Activated gamma-delta T cell (primary cell): ENCODE data around the gene C11orf87.

Experiments used
- DNase-seq: peaks from one replicate; lab custom pipeline; 2025; lab: John Stamatoyannopoulos, UW
- total RNA-seq, 2 donors: gene quantifications; one replicate each; lab custom pipeline; 2026; lab: John Stamatoyannopoulos, UW

C11orf87 gene
- total RNA-seq, result 0 to 0.04 reads per million in 2 donors

DNA sequence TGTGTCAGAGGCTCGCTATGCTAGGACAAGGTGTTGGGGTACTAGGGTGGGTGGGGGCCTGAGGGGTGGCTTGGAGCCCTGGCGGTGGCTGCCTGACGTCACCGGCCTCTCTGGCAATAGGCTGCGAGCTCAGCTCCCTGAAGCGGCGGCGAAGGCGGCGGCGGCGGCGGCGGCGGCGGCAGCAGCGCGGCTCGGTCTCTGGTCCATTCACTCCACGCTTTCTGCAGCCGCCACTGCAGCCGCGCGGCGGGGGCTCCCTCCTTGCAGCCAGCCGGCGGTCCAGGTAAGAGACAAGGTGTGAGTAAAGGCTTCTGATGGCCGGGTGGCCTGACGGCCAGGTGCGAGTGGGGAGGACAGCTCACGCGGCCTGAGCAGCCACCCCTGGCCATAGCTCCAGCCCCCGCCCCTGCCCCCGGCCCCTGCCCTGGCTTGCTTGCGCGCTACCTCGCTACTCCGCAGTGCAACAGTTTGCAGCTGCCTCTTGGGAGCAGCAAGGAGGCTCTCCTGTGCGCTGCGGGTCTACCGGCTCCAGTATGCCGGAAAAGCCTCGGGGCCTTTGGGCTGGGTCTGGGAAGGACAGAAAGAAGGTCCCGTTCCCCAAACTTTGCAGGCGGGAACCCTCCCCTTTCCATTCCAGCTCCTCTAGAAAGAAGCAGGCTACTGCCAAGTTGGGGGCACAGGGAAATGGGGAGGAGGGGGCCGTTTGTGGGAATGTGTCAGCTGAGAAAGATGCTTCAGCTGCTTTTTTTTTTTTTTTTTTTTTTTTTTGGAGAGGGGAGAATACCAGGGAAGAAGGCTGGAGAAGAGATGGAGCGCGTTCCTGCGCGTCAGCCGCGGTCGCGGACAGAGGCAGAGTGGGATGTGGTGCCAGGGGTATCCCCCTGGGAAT, at the start of gene C11orf87:
Gene C11orf87 (plus strand): TSS at position 210 of the 889 bp plus-strand sequence. CDS start 1,444 bp downstream, outside the sequence.
- no peak for DNase-seq

DNA sequence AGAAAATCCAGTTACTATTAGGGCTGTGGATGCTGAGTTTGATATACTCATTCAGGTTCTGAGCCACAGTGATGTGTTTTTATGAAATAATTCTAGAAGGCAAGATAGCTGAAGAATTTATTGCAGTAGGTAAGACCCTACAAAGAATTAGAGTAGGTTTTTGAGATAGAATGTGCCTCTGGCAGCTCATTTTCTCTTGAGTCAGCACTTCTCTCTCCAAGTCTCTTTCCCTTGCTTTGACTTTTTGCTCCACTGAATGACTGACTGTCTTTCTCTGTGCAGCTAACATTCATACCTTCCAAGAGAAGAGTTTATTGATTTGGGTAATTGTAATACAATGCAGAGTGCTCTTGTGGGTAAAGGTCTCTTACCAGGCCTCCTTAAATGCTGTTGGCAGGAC, 48.0 kb upstream of the C11orf87 start:
- no peak for DNase-seq

DNA sequence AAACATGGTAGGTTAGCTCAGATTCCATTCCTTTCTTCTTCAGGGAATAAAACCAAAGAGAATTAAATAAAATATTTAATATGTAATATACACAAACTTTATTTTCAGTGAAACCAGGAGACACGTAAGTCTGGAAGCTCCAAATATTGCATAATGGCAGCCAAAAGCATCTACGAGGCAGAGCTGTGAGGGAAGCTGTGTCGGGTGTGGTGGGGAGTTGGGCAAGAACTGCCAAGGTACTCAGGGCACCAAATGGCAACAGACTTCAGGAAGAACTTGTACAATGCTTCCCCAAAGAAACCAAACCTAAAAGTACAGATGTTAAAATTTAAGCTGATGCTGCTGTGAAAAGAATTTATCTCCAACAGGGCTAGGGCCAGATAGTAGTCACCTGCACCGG, 47.5 kb upstream of the C11orf87 start:
- no peak for DNase-seq

DNA sequence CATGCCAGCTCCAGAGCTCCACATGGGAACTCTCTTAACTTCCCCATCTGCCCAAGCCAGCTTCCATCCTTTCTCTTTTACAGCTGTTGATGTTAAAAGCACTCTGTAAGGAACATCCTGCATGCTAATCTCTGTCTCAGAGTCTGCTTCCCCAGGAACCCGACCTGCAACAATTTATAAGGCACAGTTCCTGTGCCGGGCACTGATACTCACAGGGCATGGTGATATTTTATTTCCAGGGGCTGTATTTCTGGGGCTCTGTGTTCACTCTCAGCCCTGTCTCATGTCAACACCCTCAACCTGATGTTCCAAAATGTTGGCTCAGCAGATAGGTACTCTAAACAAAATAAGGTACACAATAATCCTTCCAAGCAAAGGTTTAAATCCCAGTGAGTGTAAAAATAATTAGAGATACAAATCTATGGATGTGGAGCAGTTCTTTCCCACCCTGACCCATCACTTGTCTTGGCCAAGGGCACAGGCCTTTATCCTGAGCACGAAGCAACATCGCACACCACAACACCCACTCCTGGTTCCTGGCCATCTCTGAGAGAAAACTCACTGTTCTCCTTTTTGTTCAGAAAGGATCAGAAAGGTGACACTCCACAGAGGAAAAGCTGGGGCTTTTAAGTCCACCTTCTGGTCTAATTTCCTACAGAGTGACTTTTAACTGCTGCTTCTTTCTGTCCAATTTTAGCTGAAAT, 44.8 kb upstream of the C11orf87 start:
- no peak for DNase-seq

DNA sequence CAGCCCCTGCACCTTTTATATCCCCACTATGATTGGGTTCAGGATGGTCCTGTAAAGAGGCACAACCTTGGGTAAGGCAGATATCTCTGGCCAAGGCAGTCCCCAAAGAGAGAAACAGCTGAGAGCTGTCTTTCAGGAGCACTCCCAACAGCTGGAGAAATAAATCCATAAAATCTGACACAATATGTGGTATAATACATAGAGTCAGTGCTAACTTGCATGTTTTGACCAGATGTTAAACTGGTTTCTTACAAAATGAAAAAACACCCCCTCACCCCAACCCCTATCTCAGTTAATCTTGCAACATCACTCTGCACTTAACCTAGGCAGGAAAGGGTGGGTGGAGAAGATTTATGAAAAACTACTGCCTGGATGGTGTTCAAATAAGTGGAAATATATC, 44.0 kb upstream of the C11orf87 start:
- no peak for DNase-seq

DNA sequence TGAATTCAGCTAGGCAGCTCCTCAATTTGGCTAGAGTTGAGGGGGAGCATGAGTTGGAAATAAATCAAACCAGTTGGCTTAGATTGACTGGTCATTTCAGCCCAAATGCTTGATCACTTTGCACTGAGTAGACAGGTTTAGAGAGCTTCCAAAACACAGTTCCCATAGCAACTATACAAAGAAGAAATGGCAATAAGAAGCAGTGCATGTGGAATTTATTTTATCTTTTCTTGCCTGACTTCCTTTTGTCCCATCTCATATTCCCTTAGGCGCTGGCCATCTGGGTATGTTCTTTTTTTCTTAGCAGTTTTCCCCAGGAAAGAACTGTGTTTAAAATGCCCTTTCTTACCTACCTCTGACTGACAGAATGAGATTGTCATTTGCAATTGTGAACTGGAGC, 38.7 kb upstream of the C11orf87 start:
- DNase-seq, result no peak

DNA sequence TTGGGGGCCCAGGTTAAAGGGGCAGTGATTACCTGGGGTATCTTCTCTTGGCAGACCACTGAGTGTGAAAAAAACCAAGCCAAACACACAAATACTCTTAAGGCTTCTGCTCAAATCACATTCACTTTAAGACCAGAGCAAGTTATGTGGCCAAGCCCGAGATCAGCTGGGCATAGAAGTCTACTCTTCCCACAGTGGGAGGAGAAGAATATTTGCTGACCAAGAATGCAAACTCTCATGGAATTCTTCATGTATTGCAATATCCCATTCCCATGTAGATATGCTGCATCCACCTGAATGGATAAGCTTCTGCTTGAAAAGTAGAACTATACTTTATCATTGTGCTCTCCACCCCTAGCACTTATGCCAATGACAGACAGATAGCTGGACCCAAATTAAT, 37.1 kb upstream of the C11orf87 start:
- DNase-seq, result no peak

DNA sequence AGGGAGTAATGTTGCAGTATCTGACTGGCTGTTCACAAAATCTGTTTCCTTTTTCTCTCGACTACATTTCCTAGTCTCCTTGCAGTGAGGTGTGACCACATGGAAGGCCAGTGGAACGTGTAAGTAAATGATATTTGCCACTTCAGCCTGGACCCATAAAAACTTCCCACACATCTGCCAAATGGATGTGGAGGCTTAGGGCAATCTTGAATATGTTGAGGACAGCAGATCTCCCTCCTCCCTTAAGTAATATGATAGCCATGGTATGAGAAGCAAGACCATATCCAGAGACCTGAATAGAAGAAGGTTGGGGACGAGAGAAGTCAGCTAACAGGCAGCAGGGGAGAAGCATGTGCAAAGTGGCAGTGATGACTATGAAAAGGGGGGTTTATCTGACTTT, 33.0 kb upstream of the C11orf87 start:
- DNase-seq, result no peak

DNA sequence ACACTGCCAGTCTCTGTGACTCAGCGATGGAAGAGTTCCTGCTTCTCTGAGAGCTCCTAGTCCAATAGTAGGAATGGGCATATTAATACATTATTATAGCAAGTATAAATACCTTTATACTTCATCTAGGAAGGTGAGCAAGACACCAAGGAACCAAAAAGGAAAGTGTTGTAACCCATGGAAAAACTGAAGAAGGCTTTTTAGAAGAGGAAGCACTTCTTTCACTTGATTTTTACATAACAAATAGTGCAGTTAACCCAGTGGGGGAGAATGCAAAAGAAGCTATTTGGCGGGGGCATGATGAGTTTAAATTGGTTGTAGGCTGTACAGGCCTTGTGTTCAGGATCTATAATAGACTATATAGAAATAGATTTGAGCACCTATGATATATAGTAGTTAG, 31.2 kb upstream of the C11orf87 start:
- DNase-seq, result no peak

DNA sequence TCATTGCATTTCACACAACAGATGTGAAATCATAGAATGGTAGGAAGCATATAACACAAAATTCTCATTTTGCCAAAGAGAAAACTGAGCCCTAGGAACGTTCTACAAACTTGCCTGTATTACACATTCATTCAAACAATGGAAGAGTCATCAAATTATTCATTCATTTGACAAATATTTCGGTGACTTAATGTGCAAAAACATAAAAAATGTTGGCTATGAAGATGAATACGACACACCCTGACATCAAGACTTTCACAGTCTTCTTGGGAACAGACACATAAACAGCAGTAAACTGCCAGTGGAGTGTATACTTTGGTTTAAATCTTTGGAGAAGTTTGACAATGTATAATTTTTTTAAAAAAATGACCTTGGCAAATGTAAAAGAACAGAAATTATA, 20.4 kb upstream of the C11orf87 start:
- DNase-seq, result no peak

DNA sequence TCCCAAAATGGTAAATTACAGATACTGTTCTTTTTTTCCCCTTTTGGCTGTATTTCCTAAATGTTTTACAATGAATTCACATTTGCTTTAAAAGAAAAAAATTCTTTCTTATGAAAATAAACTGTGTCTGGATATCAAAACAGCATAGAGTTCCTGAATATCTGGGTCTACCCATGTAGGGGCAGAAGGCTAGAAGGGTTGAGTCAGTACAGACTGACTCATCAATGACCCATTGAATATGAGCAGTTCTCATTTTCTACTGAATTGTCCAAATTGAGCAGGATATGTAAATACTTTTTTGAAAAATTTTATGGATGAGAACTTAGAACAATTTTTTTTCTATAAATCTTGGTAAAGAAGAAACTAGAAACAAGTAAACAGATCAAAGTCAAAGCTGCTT, 16.3 kb upstream of the C11orf87 start:
- no peak for DNase-seq

DNA sequence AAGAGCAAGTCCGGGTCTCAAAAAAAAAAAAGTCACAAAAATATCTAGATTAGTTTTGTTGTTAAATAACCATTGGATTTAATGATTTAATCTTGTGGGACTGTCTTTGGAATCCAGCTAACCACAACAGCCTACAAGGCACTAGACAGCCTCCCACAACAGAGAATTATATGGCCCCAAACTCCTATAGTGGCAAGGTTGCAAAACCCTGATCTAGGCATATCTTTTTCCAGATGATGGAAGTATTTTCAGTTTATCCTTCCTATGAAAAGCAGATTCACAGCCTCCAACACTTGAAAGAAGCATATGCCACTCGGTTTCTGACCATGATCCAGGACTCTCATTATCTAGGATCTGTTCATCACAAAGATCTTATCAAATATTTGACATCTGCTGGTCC, 5.4 kb upstream of the C11orf87 start:
- DNase-seq, result no peak

DNA sequence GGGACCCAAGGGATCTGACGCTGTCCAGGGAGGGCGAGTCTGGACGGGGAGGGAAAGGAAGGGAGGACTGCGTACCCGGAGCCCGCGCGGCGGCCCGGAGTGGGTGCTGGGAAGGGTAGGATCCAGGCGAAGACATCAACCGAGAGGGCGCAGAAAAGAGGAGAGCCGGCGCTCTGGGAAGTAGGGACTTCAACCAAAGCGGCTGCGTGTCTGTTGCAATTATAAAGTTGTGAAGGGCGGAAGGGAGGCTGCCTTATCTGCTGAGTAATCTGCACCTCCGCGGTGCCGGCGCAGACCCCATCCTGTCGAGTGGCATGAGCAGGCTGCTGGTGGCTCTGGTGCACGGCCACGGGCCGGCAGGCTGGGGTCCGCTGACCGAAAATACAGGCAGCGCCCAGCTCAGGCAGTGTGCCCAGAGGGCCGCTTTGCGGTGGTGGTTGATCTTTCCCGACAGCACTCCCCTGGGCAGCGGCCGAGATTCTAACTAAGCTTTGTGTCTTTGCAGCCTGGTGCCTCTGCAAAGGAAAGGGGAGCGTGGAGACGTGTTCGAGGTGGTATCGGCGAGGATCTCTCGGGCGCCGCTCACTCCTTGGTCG, 978 bp downstream of the C11orf87 start:
- no peak for DNase-seq

DNA sequence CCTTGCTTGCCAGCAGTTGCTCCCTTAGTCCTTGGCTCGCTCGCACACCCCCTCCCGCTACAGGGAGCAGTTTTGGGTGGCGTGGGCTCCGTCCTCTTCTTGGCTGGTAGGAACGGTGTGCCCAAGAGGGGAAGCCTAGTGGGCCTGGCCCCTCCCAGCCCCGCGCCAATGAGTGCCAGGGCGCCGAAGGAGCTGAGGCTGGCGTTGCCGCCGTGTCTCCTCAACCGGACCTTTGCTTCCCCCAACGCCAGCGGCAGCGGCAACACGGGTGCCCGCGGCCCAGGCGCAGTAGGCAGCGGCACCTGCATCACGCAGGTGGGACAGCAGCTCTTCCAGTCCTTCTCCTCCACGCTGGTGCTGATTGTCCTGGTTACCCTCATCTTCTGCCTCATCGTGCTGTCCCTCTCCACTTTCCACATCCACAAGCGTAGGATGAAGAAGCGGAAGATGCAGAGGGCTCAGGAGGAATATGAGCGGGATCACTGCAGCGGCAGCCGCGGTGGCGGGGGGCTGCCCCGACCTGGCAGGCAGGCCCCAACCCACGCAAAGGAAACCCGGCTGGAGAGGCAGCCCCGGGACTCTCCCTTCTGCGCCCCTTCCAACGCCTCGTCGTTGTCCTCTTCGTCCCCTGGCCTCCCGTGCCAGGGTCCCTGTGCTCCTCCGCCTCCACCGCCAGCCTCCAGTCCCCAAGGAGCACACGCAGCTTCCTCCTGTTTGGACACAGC, 1.6 kb downstream of the C11orf87 start:
- no peak for DNase-seq

DNA sequence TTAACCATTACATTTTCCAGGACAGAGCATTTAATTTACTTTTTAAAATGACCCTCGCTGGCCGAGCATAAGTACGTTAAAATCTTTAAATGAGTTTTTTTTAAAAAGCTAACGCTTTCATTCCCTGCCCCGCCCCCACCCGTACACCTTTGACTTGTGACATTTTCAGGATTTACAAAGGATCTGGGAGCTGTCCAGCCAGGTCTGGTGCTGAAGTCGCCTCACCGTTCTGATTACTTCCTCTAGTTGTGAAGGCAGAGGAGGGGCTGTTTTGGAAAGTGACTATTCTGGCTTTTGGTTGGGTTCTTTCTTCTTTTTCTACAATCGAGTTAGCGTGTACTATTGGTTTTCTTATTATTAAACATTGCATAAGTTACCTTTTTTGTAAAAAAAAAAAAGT, 2.9 kb downstream of the C11orf87 start:
- no peak for DNase-seq

DNA sequence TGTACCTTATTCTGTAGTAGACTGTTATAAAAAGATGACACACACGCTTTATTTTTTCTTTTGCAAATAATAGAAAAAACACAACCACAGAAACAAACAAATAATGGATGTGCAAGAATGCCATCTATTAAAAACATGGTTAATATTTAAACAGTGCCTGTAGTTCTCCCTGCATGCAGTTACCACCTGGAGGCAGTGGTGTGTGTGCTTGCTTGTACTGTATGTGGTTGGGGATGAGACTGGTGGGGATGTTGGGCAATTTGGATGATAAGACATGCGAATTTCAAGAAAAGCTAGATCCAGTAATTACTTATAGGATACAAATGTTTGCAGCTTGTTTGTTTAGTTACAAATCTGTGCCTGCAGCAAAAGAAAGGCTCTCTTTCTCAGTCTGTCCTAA, 3.6 kb downstream of the C11orf87 start:
- DNase-seq, result no peak

DNA sequence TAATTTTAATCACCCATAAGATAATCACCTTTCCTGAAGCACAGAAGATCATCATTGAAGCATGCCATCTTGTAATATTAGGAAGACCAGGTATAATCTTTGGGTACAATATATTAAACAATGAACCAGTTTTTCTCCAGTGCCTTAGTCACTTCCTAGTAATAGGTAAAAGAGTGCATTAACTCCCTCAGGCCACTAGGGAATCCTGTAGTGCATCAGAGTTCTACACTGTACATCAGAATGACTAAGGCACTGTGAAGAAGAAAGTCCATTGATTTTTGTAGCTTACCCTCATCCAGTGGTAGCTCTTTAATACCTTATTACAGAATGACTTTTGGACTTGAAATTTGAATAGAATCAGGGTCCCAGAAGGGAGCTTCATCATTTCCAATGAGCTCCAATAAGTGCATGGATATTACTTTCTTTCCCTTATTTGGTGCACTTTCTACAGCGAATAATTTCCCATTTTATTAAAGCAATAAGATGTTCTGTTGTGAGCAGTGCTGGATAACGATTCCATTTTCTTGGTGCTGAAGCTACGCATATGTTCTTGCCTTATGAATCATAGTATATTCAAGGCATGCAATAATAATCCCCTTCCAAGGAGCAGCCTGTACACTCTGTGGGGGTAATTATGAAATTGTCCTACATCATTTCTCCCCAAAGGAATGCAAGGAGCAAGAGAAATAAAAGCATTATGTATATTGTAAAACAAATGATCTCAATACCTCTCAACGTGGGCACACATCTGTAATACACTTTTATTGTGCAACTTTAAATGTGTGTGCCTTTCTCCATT, 4.7 kb downstream of the C11orf87 start:
- DNase-seq, result no peak

DNA sequence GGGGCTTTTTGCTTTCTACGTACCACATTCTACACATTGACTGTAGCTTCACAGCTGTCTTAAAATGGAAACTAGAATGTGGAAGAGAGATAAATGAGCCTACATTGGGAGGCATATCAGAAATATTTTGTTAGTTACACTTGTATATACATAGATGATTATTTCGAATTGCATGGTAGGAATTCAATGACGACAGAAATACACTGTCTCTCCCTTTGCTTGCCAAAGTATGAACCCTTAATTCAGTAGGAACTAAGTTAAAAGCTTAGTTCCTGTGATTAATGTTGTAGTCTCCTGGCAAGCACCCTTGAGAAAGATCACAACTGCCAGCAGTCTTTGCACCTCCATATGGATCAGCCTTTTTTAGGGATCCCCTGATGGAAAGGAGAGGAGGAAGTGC, 10.1 kb downstream of the C11orf87 start:
- DNase-seq, result no peak

DNA sequence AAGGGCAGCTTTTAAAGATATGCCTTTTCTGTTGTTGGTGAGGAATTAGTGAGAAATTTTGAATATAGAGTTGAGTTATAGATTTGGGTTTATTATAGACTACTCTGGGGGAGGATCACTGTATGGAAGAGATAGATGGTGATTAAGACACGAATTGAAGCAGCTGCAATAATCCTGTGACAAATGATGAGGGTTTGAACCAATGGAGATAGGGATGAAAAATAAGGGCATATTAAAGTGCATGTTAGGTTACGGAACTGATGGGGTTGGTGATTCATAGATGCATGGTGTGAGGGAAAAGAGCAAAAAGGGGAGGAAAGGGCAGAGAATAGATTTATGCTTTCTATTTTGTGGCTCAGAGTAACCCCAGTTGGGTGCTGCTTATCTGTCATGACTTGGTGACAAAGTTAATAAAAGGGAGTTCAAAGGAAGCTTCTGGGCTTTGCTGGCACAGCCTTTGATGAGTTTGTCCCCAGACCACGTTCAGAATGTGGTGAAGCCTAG, 11.8 kb downstream of the C11orf87 start:
- no peak for DNase-seq

DNA sequence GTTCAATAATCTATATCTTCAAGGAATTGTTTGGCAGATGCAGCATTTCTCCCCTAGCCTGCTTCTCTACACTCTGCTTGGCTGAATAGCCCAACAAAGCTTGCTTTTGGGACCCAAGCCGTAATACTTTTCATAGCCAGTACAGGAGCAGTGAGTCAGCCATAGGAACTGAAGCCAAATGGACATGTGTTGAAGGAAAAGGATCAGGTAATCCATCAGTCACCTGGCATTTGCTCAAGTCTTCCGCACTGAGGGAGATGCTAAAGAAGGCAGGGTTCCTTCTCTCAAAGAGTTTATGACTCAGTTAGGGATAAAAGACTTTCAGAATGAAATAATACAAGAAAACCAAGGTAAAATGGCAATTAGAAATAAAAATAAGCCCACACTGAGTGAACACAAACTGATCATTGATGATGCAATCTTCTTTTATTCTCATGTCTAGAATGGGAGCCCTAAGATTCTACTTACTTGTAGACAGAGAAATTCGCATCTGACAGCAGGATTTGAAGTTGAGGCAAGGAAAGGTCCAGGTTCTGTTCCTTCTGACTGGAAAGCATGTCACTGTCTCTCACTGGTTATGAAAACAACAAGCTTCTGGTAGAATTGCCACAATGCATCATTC, 13.2 kb downstream of the C11orf87 start:
- DNase-seq, result no peak

DNA sequence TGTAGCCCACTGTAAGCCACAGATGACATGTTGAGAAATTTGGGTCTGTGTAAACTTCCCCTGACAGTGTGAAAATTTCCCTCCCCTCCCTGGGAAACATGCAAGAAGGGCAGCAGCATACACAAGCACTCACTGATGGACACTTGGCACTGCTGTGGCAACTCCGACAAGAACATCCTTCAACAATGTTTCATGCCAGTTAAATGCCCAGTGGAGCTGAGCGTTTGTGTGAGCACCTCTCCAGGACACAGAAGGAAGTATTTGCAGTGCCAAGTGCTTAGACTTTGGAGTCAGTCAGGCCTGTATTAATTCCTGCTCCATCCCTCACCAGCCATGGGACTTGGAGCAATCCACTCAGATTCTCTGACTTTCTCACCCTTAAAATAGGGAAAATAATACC, 17.7 kb downstream of the C11orf87 start:
- DNase-seq, result no peak
